Type B pancreatic cell (in vitro differentiated cells): ENCODE data around the gene HECW1. TPM values are rescaled to one million over a fixed set of nuclear protein-coding genes. Genes with fewer than 3 reads are reported as not detected.

Source experiments
- DNase-seq: peaks from one replicate; pipeline ENCODE4 v3.0.0; 2021; ENCODE audit warnings: mixed read lengths; ENCODE audit not compliant: unreplicated experiment; ENCODE audit errors: extremely low spot score
- H3K27ac Mint-ChIP-seq: 2 replicates; pipeline ENCODE4 v1.8.0; 2021; ENCODE audit warnings: mild to moderate bottlenecking, mixed read lengths
- H3K27me3 Mint-ChIP-seq: 2 replicates; pipeline ENCODE4 v1.8.0; 2021; ENCODE audit warnings: mixed read lengths
- H3K36me3 Mint-ChIP-seq: 2 replicates; pipeline ENCODE4 v1.8.0; 2021; ENCODE audit warnings: mixed read lengths
- H3K4me1 Mint-ChIP-seq: one replicate; pipeline ENCODE4 v1.8.0; 2021; ENCODE audit warnings: mixed read lengths; ENCODE audit not compliant: unreplicated experiment
- H3K4me3 Mint-ChIP-seq: 2 replicates; pipeline ENCODE4 v1.8.0; 2021; ENCODE audit warnings: mild to moderate bottlenecking, mixed read lengths
- H3K9me3 Mint-ChIP-seq: 2 replicates; pipeline ENCODE4 v1.8.0; 2021; ENCODE audit warnings: mixed read lengths
- total RNA-seq: library from RNA; stranded (reverse); gene quantifications from 2 replicates; pipeline ENCODE4 v1.2.1, GENCODE V29; 2021; ENCODE audit warnings: low replicate concordance
- TF ChIP-seq, protein P1 (sequence below): fragments of 200-600 bp; sonication (generic); conservative IDR thresholded peaks from 2 replicates; pipeline ENCODE4 v1.5.0; 2021; ENCODE audit warnings: antibody characterized with exemption, mild to moderate bottlenecking

The HECW1 gene
- total RNA-seq, 1 donor from 2014 or later: 1.4 TPM

DNA sequence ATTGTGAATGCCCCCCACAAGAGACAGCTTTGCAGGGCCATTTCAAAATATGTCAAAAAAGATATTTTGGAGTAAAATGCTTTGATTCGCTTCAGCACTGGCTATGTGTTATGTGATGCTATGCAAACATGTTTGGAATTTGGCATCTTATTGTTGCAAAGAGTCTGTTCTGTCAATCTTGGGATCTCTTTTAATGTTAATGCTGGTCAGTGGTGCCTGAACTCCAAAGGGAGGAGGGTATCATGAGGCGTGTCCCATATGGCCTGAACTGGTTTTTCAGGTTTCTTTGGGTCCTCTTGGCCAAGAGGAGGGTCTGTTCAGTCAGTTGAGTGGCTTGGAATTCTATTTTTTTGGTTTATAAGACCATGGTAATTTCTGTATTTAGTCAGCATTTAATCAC lies 81.4 kb downstream of the HECW1 start:
- Mint-ChIP-seq H3K4me3 (no peak overlapping the region), H3K27me3 (no peaks in the 10 kb centered on the region), H3K27ac (no peak overlapping the region), H3K36me3 (no peaks in the 10 kb centered on the region), H3K4me1 (no peaks in the 10 kb centered on the region), H3K9me3 (no peaks in the 10 kb centered on the region)
- TF ChIP-seq, protein P1, sequence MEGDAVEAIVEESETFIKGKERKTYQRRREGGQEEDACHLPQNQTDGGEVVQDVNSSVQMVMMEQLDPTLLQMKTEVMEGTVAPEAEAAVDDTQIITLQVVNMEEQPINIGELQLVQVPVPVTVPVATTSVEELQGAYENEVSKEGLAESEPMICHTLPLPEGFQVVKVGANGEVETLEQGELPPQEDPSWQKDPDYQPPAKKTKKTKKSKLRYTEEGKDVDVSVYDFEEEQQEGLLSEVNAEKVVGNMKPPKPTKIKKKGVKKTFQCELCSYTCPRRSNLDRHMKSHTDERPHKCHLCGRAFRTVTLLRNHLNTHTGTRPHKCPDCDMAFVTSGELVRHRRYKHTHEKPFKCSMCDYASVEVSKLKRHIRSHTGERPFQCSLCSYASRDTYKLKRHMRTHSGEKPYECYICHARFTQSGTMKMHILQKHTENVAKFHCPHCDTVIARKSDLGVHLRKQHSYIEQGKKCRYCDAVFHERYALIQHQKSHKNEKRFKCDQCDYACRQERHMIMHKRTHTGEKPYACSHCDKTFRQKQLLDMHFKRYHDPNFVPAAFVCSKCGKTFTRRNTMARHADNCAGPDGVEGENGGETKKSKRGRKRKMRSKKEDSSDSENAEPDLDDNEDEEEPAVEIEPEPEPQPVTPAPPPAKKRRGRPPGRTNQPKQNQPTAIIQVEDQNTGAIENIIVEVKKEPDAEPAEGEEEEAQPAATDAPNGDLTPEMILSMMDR: no peak
- DNase-seq: no peak

DNA sequence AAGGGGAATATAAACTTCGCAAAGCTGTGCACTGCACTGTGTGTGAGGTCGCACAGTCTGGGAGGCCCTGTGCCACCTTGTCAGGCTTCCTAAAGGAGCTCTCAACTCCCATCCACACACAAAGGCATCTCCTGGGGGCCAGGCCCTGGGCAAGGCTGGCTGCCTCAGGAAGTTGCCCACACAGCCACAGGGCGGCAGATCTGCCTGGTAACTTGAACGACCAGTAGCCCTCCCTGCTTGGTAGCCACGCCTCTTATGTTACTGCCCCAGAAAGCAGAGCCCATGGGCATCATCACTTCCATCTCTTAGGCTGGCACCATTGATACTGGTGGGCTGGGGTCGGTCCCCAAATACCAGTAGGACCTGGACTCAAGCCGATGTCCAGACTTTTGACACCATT lies 82.8 kb downstream of the HECW1 start:
- no peak overlapping the region for H3K4me3 Mint-ChIP-seq
- no peaks in the 10 kb centered on the region for H3K4me1 Mint-ChIP-seq
- H3K36me3 Mint-ChIP-seq: no peaks in the 10 kb centered on the region
- no peak overlapping the region for H3K27ac Mint-ChIP-seq
- DNase-seq: no peak
- TF ChIP-seq, protein P1: no peak
- peaks cover 3% of the 10 kb centered on the region for H3K27me3 Mint-ChIP-seq
- no peaks in the 10 kb centered on the region for H3K9me3 Mint-ChIP-seq

DNA sequence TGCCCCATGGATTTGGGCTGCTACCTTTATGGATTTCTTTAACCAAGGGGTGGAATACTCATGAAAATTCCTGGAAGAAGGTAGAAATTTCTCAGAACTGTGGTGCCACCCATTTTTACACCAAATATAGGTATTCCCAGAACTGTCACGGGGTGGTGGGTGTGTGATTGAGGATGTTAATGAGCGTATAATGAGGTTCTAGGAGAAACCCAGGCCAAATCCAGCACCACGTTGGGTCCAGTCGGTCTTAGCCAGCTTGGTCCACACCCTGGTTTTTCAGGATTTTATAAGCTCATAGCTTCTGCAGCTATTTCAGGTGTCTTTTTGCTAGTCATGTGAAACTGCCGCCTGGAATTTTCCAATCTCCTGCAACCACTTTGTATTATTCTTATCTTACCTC lies 83.3 kb downstream of the HECW1 start:
- Mint-ChIP-seq H3K9me3 (no peaks in the 10 kb centered on the region), H3K27ac (no peak overlapping the region), H3K4me1 (no peaks in the 10 kb centered on the region), H3K4me3 (no peak overlapping the region), H3K36me3 (no peaks in the 10 kb centered on the region), H3K27me3 (peaks cover 3% of the 10 kb centered on the region)
- DNase-seq: no peak
- TF ChIP-seq, protein P1: no peak

DNA sequence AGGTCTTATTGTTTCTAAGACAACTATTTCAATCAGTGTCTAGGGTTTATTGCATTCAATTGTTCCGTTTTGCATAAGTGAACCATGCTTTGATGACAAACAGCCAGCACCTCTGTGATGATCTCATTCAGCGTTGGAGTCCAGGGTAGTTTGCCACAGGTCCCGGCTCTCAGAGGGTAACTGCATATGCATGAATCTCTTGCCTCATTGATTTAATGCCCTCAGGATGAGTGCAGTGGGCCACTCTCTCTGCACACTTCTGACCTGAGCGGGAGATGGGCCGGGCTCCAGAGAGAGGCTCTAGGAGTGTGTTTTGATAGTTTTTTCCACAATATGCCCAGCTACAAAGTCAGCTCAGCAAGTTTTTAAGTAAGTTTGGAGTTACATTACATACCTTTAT lies 83.9 kb downstream of the HECW1 start:
- no peaks in the 10 kb centered on the region for H3K9me3 Mint-ChIP-seq
- H3K27ac Mint-ChIP-seq: no peak overlapping the region
- peaks cover 6% of the 10 kb centered on the region for H3K27me3 Mint-ChIP-seq
- no peak overlapping the region for H3K4me3 Mint-ChIP-seq
- no peak for DNase-seq
- H3K36me3 Mint-ChIP-seq: no peaks in the 10 kb centered on the region
- H3K4me1 Mint-ChIP-seq: no peaks in the 10 kb centered on the region
- TF ChIP-seq, protein P1: no peak

DNA sequence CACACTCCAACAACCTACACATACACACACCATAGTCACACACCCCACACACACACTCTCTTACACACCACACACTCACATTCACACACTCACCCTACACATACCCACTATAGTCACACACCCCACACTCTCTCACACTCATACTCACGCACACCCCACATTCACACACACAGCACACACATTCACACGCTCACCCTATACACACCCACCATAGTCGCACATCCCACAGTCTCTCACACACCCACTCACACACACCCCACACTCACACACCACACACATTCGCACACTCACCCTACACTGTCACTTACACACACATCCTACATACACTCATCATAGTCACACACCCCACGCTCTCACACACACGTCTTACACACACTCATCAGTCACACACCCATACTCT lies 85.6 kb downstream of the HECW1 start:
- H3K27ac Mint-ChIP-seq: no peak overlapping the region
- H3K4me3 Mint-ChIP-seq: no peak overlapping the region
- H3K9me3 Mint-ChIP-seq: no peaks in the 10 kb centered on the region
- TF ChIP-seq, protein P1: no peak
- peaks cover 6% of the 10 kb centered on the region for H3K27me3 Mint-ChIP-seq
- no peak for DNase-seq
- H3K36me3 Mint-ChIP-seq: no peaks in the 10 kb centered on the region
- no peaks in the 10 kb centered on the region for H3K4me1 Mint-ChIP-seq

DNA sequence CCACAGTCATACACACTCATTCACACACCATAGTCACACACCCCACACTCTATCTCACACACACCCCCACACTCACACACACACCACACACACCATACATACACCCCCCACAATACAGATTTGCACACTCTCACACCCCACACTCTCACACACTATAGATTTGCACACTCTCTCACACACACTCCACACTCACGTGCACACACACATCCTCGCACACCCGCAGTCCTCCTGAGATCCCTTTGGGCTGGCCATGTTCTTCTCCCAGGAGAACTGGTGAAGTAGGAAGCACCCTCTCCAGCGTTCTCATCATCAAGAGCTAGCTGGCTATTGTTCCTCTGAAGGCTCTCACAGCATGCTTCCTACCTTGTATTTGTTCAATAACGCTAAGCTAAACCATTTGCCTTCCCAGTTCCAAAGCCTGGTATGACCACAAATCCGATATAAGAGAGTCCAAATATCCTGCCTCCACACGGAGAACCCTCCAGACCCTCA lies 86.2 kb downstream of the HECW1 start:
- no peak overlapping the region for H3K27ac Mint-ChIP-seq
- no peak overlapping the region for H3K4me3 Mint-ChIP-seq
- TF ChIP-seq, protein P1: no peak
- no peaks in the 10 kb centered on the region for H3K36me3 Mint-ChIP-seq
- DNase-seq: no peak
- no peaks in the 10 kb centered on the region for H3K9me3 Mint-ChIP-seq
- peaks cover 6% of the 10 kb centered on the region for H3K27me3 Mint-ChIP-seq
- no peaks in the 10 kb centered on the region for H3K4me1 Mint-ChIP-seq
